Mesenchymal stem cell (in vitro differentiated cells and primary cell): ENCODE measurements around the gene ZNF33B.
A peak's percentile ranks its signal among the peaks of the same experiment; 100 is the strongest.

Source experiments
- DNase-seq: peaks from one replicate; pipeline ENCODE4 v3.0.0-alpha.2; 2013
- H2AFZ ChIP-seq: one replicate; pipeline ENCODE4 v1.6.1; 2013; ENCODE audit warnings: low read depth, mild to moderate bottlenecking, control low read depth, inconsistent platforms, low read length, moderate library complexity
- H2AK5ac ChIP-seq: 2 replicates; pipeline ENCODE4 v1.6.1; 2013; ENCODE audit warnings: low read length, moderate library complexity, mild to moderate bottlenecking, inconsistent platforms; ENCODE audit not compliant: severe bottlenecking
- H2BK120ac ChIP-seq: one replicate; pipeline ENCODE4 v1.6.1; 2013; ENCODE audit warnings: low read depth, mild to moderate bottlenecking, inconsistent platforms, low read length, moderate library complexity
- H2BK12ac ChIP-seq, 2 experiments: one replicate each; pipeline ENCODE4 v1.6.1; 2013; ENCODE audit warnings: inconsistent platforms in 2 of 2, low read length in 2 of 2, mild to moderate bottlenecking in 2 of 2, moderate library complexity in 2 of 2, control low read depth in 1 of 2
- H2BK15ac ChIP-seq: one replicate; pipeline ENCODE4 v1.6.1; 2013; ENCODE audit warnings: mild to moderate bottlenecking, low read depth, inconsistent platforms; ENCODE audit not compliant: poor library complexity, severe bottlenecking
- H2BK5ac ChIP-seq: 2 replicates; pipeline ENCODE4 v1.6.1; 2013; ENCODE audit warnings: low read depth, mild to moderate bottlenecking, low read length, control low read depth, inconsistent platforms; ENCODE audit not compliant: poor library complexity, severe bottlenecking
- H3K14ac ChIP-seq, 2 experiments: one replicate each; pipeline ENCODE4 v1.6.1; 2013; ENCODE audit warnings: inconsistent platforms in 2 of 2, low read length in 2 of 2, control low read depth in 1 of 2, mild to moderate bottlenecking in 1 of 2, moderate library complexity in 1 of 2
- H3K18ac ChIP-seq, 2 experiments: one replicate each; pipeline ENCODE4 v1.6.1; 2013; ENCODE audit warnings: inconsistent platforms in 2 of 2, low read length in 2 of 2, control low read depth in 1 of 2, low read depth in 1 of 2, mild to moderate bottlenecking in 1 of 2
- H3K23ac ChIP-seq, 2 experiments: one replicate each; pipeline ENCODE4 v1.6.1; 2013; ENCODE audit warnings: inconsistent platforms in 2 of 2, low read length in 2 of 2, mild to moderate bottlenecking in 2 of 2, moderate library complexity in 2 of 2, control low read depth in 1 of 2
- H3K27ac ChIP-seq: 2 replicates; pipeline ENCODE4 v1.5.1; 2013; ENCODE audit warnings: mild to moderate bottlenecking, moderate library complexity, low read length, control low read depth, inconsistent platforms; ENCODE audit not compliant: poor library complexity, severe bottlenecking
- H3K27me3 ChIP-seq, 2 experiments: 2 replicates each; pipeline versions ENCODE4 v1.6.1 to v1.7.0; 2013; ENCODE audit warnings: low read length in 2 of 2, mild to moderate bottlenecking in 2 of 2, moderate library complexity in 2 of 2, control low read depth in 1 of 2, inconsistent platforms in 1 of 2; ENCODE audit not compliant: control insufficient read depth in 1 of 2, insufficient read depth in 1 of 2
- H3K36me3 ChIP-seq, 2 experiments: 2 replicates each; pipeline versions ENCODE4 v1.6.1 to v1.7.0; 2013; ENCODE audit warnings: low read length in 2 of 2, control low read depth in 1 of 2, inconsistent platforms in 1 of 2, low read depth in 1 of 2, mild to moderate bottlenecking in 1 of 2; ENCODE audit not compliant: insufficient read depth in 2 of 2, control insufficient read depth in 1 of 2
- H3K4ac ChIP-seq, 2 experiments: one replicate each; pipeline ENCODE4 v1.6.1; 2013; ENCODE audit warnings: inconsistent platforms in 2 of 2, low read length in 2 of 2, mild to moderate bottlenecking in 2 of 2, moderate library complexity in 2 of 2, control low read depth in 1 of 2, low read depth in 1 of 2
- H3K4me1 ChIP-seq: 2 replicates; pipeline ENCODE4 v1.6.1; 2013; ENCODE audit warnings: low read depth, low read length, control low read depth; ENCODE audit not compliant: control insufficient read depth, insufficient read depth
- H3K4me2 ChIP-seq: 2 replicates; pipeline ENCODE4 v1.6.1; 2013; ENCODE audit warnings: low read length, mild to moderate bottlenecking, inconsistent platforms; ENCODE audit not compliant: poor library complexity, severe bottlenecking
- H3K4me3 ChIP-seq, 2 experiments: 2 replicates each; pipeline versions ENCODE4 v1.5.1 to v1.7.0; 2013; ENCODE audit warnings: low read length in 2 of 2, mild to moderate bottlenecking in 2 of 2, control low read depth in 1 of 2, low read depth in 1 of 2; ENCODE audit not compliant: insufficient read depth in 1 of 2
- H3K79me1 ChIP-seq: replicated peaks from 2 replicates; pipeline ENCODE4 v1.6.1; 2013; ENCODE audit warnings: mild to moderate bottlenecking, control low read depth, low read length, inconsistent platforms; ENCODE audit not compliant: poor library complexity, severe bottlenecking
- H3K9ac ChIP-seq: 2 replicates; pipeline ENCODE4 v1.7.0; 2013; ENCODE audit warnings: mild to moderate bottlenecking, low read length, moderate library complexity
- H3K9me3 ChIP-seq: 2 replicates; pipeline ENCODE4 v1.7.0; 2013; ENCODE audit warnings: mild to moderate bottlenecking, low read length; ENCODE audit not compliant: control insufficient read depth
- H4K8ac ChIP-seq: one replicate; pipeline ENCODE4 v1.6.1; 2013; ENCODE audit warnings: inconsistent platforms, mild to moderate bottlenecking, low read length, moderate library complexity
- H4K91ac ChIP-seq: one replicate; pipeline ENCODE4 v1.6.1; 2013; ENCODE audit warnings: mild to moderate bottlenecking, low read length, inconsistent platforms
- WGBS: methylation state at CpG from one replicate; pipeline ENCODE4 v1.1.7; 2013; ENCODE audit warnings: mixed read lengths; 5-methylcytosine and 5-hydroxymethylcytosine counted together

Gene ZNF33B

GRCh38 chr10:42596196-42596595, 42.2 kb downstream of the ZNF33B start:
- H2BK15ac ChIP-seq, result no peak overlapping the region
- peaks cover 7% of the 10 kb centered on the region for H3K79me1 ChIP-seq
- no peak overlapping the region for H3K23ac ChIP-seq
- H3K14ac ChIP-seq, result no peak overlapping the region
- H3K4me2 ChIP-seq, result no peak overlapping the region
- no peak overlapping the region for H2BK120ac ChIP-seq
- H2BK5ac ChIP-seq, result no peak overlapping the region
- DNase-seq, result no peak
- no peak overlapping the region for H3K18ac ChIP-seq
- H3K27ac ChIP-seq, result no peak overlapping the region
- H2BK12ac ChIP-seq, result no peak overlapping the region
- H3K36me3 ChIP-seq, result peaks cover 8 to 32% of the 10 kb centered on the region in 2 experiments
- no peak overlapping the region for H4K8ac ChIP-seq
- no peak overlapping the region for H2AFZ ChIP-seq
- no peak overlapping the region for H3K4me3 ChIP-seq
- no peaks in the 10 kb centered on the region for H3K4me1 ChIP-seq
- no peaks in the 10 kb centered on the region for H3K27me3 ChIP-seq
- H4K91ac ChIP-seq, result no peak overlapping the region
- no peak overlapping the region for H3K4ac ChIP-seq
- peaks cover 80% of the 10 kb centered on the region for H3K9me3 ChIP-seq
- H2AK5ac ChIP-seq, result no peak overlapping the region
- H3K9ac ChIP-seq, result no peak overlapping the region

- Histone ChIP-seq H3K18ac (no peak overlapping the region), H4K91ac (no peak overlapping the region), H3K9me3 (peaks cover 84% of the 10 kb centered on the region), H2AFZ (no peak overlapping the region), H2BK120ac (no peak overlapping the region), H3K4me2 (no peak overlapping the region), H3K79me1 (peaks cover 7% of the 10 kb centered on the region), H3K27me3 (no peaks in the 10 kb centered on the region), H3K9ac (no peak overlapping the region), H4K8ac (no peak overlapping the region), H3K4me3 (no peak overlapping the region), H3K27ac (no peak overlapping the region), H3K23ac (no peak overlapping the region), H3K4ac (no peak overlapping the region), H3K4me1 (no peaks in the 10 kb centered on the region), H2BK15ac (no peak overlapping the region), H3K36me3 (peaks cover 12 to 37% of the 10 kb centered on the region in 2 experiments), H2AK5ac (no peak overlapping the region), H2BK5ac (no peak overlapping the region), H2BK12ac (no peak overlapping the region), H3K14ac (no peak overlapping the region)
- DNase-seq, result peak; percentile 33
- WGBS, result 90% methylated on average over 5 of the region's 5 CpGs
Measured at GRCh38 chr10:42594246-42594650, 44.1 kb downstream of the ZNF33B start.

GRCh38 chr10:42593284-42593683, 45.1 kb downstream of the ZNF33B start:
- H4K8ac ChIP-seq, result no peak overlapping the region
- no peak overlapping the region for H2BK12ac ChIP-seq
- no peak overlapping the region for H3K14ac ChIP-seq
- H3K23ac ChIP-seq, result no peak overlapping the region
- no peaks in the 10 kb centered on the region for H3K4me1 ChIP-seq
- H2BK5ac ChIP-seq, result no peak overlapping the region
- H2AK5ac ChIP-seq, result no peak overlapping the region
- H3K9ac ChIP-seq, result no peak overlapping the region
- no peak overlapping the region for H2BK15ac ChIP-seq
- peaks cover 5% of the 10 kb centered on the region for H3K79me1 ChIP-seq
- no peak overlapping the region for H3K18ac ChIP-seq
- WGBS, result no CpG with 5 or more reads among the region's 1 CpG
- H4K91ac ChIP-seq, result no peak overlapping the region
- H3K27me3 ChIP-seq, result no peaks in the 10 kb centered on the region
- peaks cover 14 to 37% of the 10 kb centered on the region in 2 experiments for H3K36me3 ChIP-seq
- no peak overlapping the region for H2AFZ ChIP-seq
- no peak overlapping the region for H3K4me2 ChIP-seq
- no peak overlapping the region for H3K27ac ChIP-seq
- no peak overlapping the region for H3K4ac ChIP-seq
- peak; percentile 7 for DNase-seq
- peaks cover 82% of the 10 kb centered on the region for H3K9me3 ChIP-seq
- H3K4me3 ChIP-seq, result peak overlapping the region in 1 of 2 experiments; percentile 20
- no peak overlapping the region for H2BK120ac ChIP-seq

- no peak overlapping the region for H2AK5ac ChIP-seq
- H2BK120ac ChIP-seq, result no peak overlapping the region
- no peak overlapping the region for H2BK15ac ChIP-seq
- H4K8ac ChIP-seq, result no peak overlapping the region
- no peak overlapping the region for H3K18ac ChIP-seq
- H3K9ac ChIP-seq, result no peak overlapping the region
- no peak for DNase-seq
- no peak overlapping the region for H3K4me2 ChIP-seq
- H3K23ac ChIP-seq, result no peak overlapping the region
- no peak overlapping the region for H2BK12ac ChIP-seq
- H3K14ac ChIP-seq, result no peak overlapping the region
- WGBS, result 98% methylated on average over 5 of the region's 5 CpGs
- H3K27me3 ChIP-seq, result no peaks in the 10 kb centered on the region
- H4K91ac ChIP-seq, result no peak overlapping the region
- peaks cover 0 to 21% of the 10 kb centered on the region in 2 experiments for H3K36me3 ChIP-seq
- no peaks in the 10 kb centered on the region for H3K4me1 ChIP-seq
- H3K4me3 ChIP-seq, result no peak overlapping the region
- no peak overlapping the region for H2AFZ ChIP-seq
- peaks cover 31% of the 10 kb centered on the region for H3K9me3 ChIP-seq
- H2BK5ac ChIP-seq, result no peak overlapping the region
- no peak overlapping the region for H3K27ac ChIP-seq
- no peak overlapping the region for H3K4ac ChIP-seq
- H3K79me1 ChIP-seq, result no peaks in the 10 kb centered on the region
Measured at GRCh38 chr10:42583828-42584227, 54.5 kb downstream of the ZNF33B start.
